Keratinocyte (primary cell): ENCODE data around the gene DNAJC27.

Source experiments
- CTCF ChIP-seq, 3 experiments: IDR thresholded peaks in 1 of 3; conservative IDR thresholded peaks in 1 of 3; optimal IDR thresholded peaks in 1 of 3; 2 replicates in 2 of 3; 3 replicates in 1 of 3; pipeline versions ENCODE3 to v1.5.1; 2011; ENCODE audit warnings: low read length in 3 of 3, mild to moderate bottlenecking in 3 of 3, moderate library complexity in 2 of 3, control low read depth in 1 of 3, inconsistent platforms in 1 of 3; ENCODE audit not compliant: insufficient read depth in 2 of 3; ENCODE audit errors: extremely low read depth in 1 of 3
- EZH2 ChIP-seq: IDR thresholded peaks from one replicate; pipeline ENCODE4 v1.6.1; 2012; ENCODE audit warnings: inconsistent platforms, mild to moderate bottlenecking, low read length, moderate library complexity

- TF ChIP-seq CTCF (optimal IDR thresholded peaks at IDR 0.05 in 1 of 3, IDR thresholded peaks at IDR 0.05 in 1 of 3, conservative IDR thresholded peaks at IDR 0.05 in 1 of 3; ENCODE audit: extremely low read depth in 1 of 3, insufficient read depth in 2 of 3, low read length in 3 of 3) (no peak), EZH2 (no peak)
These were observed 47.0 kb downstream of the DNAJC27 start for GRCh38 chr2:24924732-24925131.
